Ishikawa (cell line): ENCODE measurements around the gene EEA1.

Experiments used
- CEBPB ChIP-seq: IDR thresholded peaks from 2 replicates; pipeline ENCODE4 v1.6.1; 2012
- FOXM1 ChIP-seq: IDR thresholded peaks from 2 replicates; pipeline ENCODE4 v1.6.1; 2012; ENCODE audit warnings: low read depth, borderline replicate concordance
- RAD21 ChIP-seq: IDR thresholded peaks from 2 replicates; pipeline ENCODE4 v1.6.1; 2012; ENCODE audit warnings: low read depth
- TF ChIP-seq, protein P1 (sequence below): IDR thresholded peaks from 2 replicates; pipeline ENCODE4 v1.6.1; 2012; ENCODE audit warnings: low read depth, mild to moderate bottlenecking

DNA sequence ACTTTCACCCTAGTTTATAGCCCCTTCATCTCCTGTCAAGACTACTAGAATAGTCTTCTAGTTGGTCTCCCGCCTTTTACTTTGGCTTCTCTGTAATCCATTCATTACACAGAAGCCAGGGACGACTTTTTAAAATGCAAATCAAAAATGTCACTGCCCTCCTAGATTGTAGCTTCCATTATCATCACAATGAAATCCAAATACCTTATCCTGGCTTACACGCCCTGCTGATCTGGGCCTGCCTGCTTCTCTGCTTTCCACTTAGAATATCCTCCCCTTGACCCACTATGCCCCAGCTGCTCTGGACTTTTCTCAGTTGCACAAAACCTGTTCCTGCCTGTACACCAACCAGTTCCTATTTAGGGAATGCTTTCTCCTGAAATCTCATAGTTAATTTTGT is 4.5 kb upstream of the EEA1 start:
- TF ChIP-seq CEBPB, result no peak
- TF ChIP-seq, protein P1, sequence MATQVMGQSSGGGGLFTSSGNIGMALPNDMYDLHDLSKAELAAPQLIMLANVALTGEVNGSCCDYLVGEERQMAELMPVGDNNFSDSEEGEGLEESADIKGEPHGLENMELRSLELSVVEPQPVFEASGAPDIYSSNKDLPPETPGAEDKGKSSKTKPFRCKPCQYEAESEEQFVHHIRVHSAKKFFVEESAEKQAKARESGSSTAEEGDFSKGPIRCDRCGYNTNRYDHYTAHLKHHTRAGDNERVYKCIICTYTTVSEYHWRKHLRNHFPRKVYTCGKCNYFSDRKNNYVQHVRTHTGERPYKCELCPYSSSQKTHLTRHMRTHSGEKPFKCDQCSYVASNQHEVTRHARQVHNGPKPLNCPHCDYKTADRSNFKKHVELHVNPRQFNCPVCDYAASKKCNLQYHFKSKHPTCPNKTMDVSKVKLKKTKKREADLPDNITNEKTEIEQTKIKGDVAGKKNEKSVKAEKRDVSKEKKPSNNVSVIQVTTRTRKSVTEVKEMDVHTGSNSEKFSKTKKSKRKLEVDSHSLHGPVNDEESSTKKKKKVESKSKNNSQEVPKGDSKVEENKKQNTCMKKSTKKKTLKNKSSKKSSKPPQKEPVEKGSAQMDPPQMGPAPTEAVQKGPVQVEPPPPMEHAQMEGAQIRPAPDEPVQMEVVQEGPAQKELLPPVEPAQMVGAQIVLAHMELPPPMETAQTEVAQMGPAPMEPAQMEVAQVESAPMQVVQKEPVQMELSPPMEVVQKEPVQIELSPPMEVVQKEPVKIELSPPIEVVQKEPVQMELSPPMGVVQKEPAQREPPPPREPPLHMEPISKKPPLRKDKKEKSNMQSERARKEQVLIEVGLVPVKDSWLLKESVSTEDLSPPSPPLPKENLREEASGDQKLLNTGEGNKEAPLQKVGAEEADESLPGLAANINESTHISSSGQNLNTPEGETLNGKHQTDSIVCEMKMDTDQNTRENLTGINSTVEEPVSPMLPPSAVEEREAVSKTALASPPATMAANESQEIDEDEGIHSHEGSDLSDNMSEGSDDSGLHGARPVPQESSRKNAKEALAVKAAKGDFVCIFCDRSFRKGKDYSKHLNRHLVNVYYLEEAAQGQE, result no peak
- no peak for TF ChIP-seq RAD21
- no peak for TF ChIP-seq FOXM1
